ENCODE data around the gene ADAMTSL3. TPM values are rescaled to one million over a fixed set of nuclear protein-coding genes. Genes with fewer than 3 reads are reported as not detected.

Gene ADAMTSL3
- total and polyA plus RNA-seq, 4 donors, result 3.5 to 19.0 (median 8.0) TPM

DNA sequence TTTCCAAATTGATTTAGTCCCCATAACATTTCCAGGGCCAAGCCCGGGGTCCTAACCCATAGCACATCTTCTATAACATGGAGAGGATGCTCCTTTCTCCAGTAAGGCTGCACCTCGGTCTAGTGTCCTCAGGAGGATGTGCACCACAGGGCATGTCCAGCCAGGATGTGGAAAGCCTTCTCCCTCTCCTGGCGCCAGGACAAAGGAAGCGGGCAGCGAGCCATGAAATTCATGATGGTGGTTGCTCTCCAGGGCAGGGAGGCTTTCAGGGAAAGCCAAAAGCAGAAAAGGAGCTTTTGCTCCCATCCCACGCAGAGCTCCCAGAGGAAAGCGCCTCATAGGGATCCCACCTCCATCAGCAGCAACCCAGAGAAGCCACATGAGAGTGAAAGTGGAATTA, 220.0 kb downstream of the ADAMTSL3 start:
- no peak overlapping the region for H3K4me3 ChIP-seq (ENCODE audit: low read depth in 1 of 3, low read length in 3 of 3)
- no peak for DNase-seq (ENCODE audit: low spot score)
- WGBS, result 90% methylated on average over 7 of the region's 7 CpGs
- peaks cover 0 to 8% (median 1%) of the 10 kb centered on the region in 4 donors for H3K36me3 ChIP-seq (ENCODE audit: control insufficient read depth in 4 of 4, insufficient read depth in 3 of 4, low read depth in 1 of 4, low read length in 3 of 4)
- no peak overlapping the region for H3K9ac ChIP-seq (ENCODE audit: low read depth in 1 of 2, low read length in 2 of 2)
- H3K4me1 ChIP-seq (ENCODE audit: control insufficient read depth in 4 of 4, insufficient read depth in 4 of 4, low read length in 3 of 4), result peaks cover 0 to 1% (median 0%) of the 10 kb centered on the region in 4 donors
- no peaks in the 10 kb centered on the region for H3K27me3 ChIP-seq (ENCODE audit: control insufficient read depth in 4 of 4, insufficient read depth in 4 of 4, low read length in 3 of 4)
- no peak overlapping the region for H3K27ac ChIP-seq (ENCODE audit: low read depth in 1 of 2, low read length in 2 of 2)
- TF ChIP-seq ATF3 (IDR thresholded peaks at IDR 0.05) (no peak), SP1 (IDR thresholded peaks at IDR 0.05) (no peak), GABPA (IDR thresholded peaks at IDR 0.05 in 1 of 2, conservative IDR thresholded peaks at IDR 0.05 in 1 of 2) (no peak), TAF1 (conservative IDR thresholded peaks at IDR 0.05) (no peak), MAX (IDR thresholded peaks at IDR 0.05) (no peak), YY1 (IDR thresholded peaks at IDR 0.05) (no peak), HNF4A (conservative IDR thresholded peaks at IDR 0.05) (no peak), FOXA1 (IDR thresholded peaks at IDR 0.05) (no peak), EGR1 (IDR thresholded peaks at IDR 0.05; ENCODE audit: low read depth in 2 of 2) (no peak), RAD21 (IDR thresholded peaks at IDR 0.05) (no peak), FOXA2 (IDR thresholded peaks at IDR 0.05) (no peak), HNF4G (IDR thresholded peaks at IDR 0.05) (no peak)
- TF ChIP-seq, protein P1, sequence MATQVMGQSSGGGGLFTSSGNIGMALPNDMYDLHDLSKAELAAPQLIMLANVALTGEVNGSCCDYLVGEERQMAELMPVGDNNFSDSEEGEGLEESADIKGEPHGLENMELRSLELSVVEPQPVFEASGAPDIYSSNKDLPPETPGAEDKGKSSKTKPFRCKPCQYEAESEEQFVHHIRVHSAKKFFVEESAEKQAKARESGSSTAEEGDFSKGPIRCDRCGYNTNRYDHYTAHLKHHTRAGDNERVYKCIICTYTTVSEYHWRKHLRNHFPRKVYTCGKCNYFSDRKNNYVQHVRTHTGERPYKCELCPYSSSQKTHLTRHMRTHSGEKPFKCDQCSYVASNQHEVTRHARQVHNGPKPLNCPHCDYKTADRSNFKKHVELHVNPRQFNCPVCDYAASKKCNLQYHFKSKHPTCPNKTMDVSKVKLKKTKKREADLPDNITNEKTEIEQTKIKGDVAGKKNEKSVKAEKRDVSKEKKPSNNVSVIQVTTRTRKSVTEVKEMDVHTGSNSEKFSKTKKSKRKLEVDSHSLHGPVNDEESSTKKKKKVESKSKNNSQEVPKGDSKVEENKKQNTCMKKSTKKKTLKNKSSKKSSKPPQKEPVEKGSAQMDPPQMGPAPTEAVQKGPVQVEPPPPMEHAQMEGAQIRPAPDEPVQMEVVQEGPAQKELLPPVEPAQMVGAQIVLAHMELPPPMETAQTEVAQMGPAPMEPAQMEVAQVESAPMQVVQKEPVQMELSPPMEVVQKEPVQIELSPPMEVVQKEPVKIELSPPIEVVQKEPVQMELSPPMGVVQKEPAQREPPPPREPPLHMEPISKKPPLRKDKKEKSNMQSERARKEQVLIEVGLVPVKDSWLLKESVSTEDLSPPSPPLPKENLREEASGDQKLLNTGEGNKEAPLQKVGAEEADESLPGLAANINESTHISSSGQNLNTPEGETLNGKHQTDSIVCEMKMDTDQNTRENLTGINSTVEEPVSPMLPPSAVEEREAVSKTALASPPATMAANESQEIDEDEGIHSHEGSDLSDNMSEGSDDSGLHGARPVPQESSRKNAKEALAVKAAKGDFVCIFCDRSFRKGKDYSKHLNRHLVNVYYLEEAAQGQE (IDR thresholded peaks at IDR 0.05), result no peak
- TF ChIP-seq, protein P2, sequence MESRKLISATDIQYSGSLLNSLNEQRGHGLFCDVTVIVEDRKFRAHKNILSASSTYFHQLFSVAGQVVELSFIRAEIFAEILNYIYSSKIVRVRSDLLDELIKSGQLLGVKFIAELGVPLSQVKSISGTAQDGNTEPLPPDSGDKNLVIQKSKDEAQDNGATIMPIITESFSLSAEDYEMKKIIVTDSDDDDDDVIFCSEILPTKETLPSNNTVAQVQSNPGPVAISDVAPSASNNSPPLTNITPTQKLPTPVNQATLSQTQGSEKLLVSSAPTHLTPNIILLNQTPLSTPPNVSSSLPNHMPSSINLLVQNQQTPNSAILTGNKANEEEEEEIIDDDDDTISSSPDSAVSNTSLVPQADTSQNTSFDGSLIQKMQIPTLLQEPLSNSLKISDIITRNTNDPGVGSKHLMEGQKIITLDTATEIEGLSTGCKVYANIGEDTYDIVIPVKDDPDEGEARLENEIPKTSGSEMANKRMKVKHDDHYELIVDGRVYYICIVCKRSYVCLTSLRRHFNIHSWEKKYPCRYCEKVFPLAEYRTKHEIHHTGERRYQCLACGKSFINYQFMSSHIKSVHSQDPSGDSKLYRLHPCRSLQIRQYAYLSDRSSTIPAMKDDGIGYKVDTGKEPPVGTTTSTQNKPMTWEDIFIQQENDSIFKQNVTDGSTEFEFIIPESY (IDR thresholded peaks at IDR 0.05), result no peak
- TF ChIP-seq, protein P3, sequence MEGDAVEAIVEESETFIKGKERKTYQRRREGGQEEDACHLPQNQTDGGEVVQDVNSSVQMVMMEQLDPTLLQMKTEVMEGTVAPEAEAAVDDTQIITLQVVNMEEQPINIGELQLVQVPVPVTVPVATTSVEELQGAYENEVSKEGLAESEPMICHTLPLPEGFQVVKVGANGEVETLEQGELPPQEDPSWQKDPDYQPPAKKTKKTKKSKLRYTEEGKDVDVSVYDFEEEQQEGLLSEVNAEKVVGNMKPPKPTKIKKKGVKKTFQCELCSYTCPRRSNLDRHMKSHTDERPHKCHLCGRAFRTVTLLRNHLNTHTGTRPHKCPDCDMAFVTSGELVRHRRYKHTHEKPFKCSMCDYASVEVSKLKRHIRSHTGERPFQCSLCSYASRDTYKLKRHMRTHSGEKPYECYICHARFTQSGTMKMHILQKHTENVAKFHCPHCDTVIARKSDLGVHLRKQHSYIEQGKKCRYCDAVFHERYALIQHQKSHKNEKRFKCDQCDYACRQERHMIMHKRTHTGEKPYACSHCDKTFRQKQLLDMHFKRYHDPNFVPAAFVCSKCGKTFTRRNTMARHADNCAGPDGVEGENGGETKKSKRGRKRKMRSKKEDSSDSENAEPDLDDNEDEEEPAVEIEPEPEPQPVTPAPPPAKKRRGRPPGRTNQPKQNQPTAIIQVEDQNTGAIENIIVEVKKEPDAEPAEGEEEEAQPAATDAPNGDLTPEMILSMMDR (IDR thresholded peaks at IDR 0.05; ENCODE audit: low read depth, low read length, missing input control), result no peak
- no peaks in the 10 kb centered on the region for H3K9me3 ChIP-seq (ENCODE audit: control insufficient read depth in 4 of 4, low read length in 3 of 4)

GRCh38 chr15:83880529-83880928, 226.6 kb downstream of the ADAMTSL3 start:
- WGBS, result 93% methylated on average over 2 of the region's 2 CpGs
- Histone ChIP-seq H3K27ac (ENCODE audit: low read depth in 1 of 2, low read length in 2 of 2) (no peak overlapping the region), H3K4me3 (ENCODE audit: low read depth in 1 of 3, low read length in 3 of 3) (no peak overlapping the region), H3K36me3 (ENCODE audit: control insufficient read depth in 4 of 4, insufficient read depth in 3 of 4, low read depth in 1 of 4, low read length in 3 of 4) (no peaks in the 10 kb centered on the region), H3K27me3 (ENCODE audit: control insufficient read depth in 4 of 4, insufficient read depth in 4 of 4, low read length in 3 of 4) (no peaks in the 10 kb centered on the region), H3K4me1 (ENCODE audit: control insufficient read depth in 4 of 4, insufficient read depth in 4 of 4, low read length in 3 of 4) (peaks cover 0 to 1% (median 0%) of the 10 kb centered on the region in 4 donors), H3K9ac (ENCODE audit: low read depth in 1 of 2, low read length in 2 of 2) (no peak overlapping the region), H3K9me3 (ENCODE audit: control insufficient read depth in 4 of 4, low read length in 3 of 4) (no peaks in the 10 kb centered on the region)
- no peak for DNase-seq (ENCODE audit: low spot score)
- TF ChIP-seq, protein P2 (IDR thresholded peaks at IDR 0.05), result no peak
- TF ChIP-seq TAF1 (conservative IDR thresholded peaks at IDR 0.05) (no peak), FOXA1 (IDR thresholded peaks at IDR 0.05) (no peak), JUND (IDR thresholded peaks at IDR 0.05) (no peak)
